GM12878 (cell line): ENCODE results near the gene ANKRD23. TPM values are rescaled to one million over a fixed set of nuclear protein-coding genes. Genes with fewer than 3 reads are reported as not detected.

Experiments
- ATF3 ChIP-seq: IDR thresholded peaks from 2 replicates; pipeline ENCODE4 v1.6.1; 2011; ENCODE audit warnings: low read depth, mild to moderate bottlenecking, low read length, moderate library complexity, borderline replicate concordance; ENCODE audit errors: extremely low read depth
- BHLHE40 ChIP-seq, 2 experiments: fragments of 450-650 bp in 1 of 2; IDR thresholded peaks; 2 replicates each; pipeline ENCODE4 v1.6.1; 2011 to 2017; ENCODE audit warnings: low read depth in 2 of 2, borderline replicate concordance in 1 of 2, improper control_type of control experiment in 1 of 2, low read length in 1 of 2, mild to moderate bottlenecking in 1 of 2
- CREB1 ChIP-seq: IDR thresholded peaks from 2 replicates; pipeline ENCODE4 v1.6.1; 2012; ENCODE audit warnings: low read depth, mild to moderate bottlenecking, inconsistent platforms
- E4F1 ChIP-seq: fragments of 450-650 bp; IDR thresholded peaks from 2 replicates; pipeline ENCODE4 v1.6.1; 2018; ENCODE audit warnings: borderline replicate concordance, mild to moderate bottlenecking; ENCODE audit not compliant: partially characterized antibody
- ESRRA ChIP-seq: IDR thresholded peaks from 2 replicates; pipeline ENCODE4 v1.6.1; 2012; ENCODE audit warnings: mild to moderate bottlenecking, low read length, improper control_type of control experiment
- HDGF ChIP-seq: fragments of 450-650 bp; IDR thresholded peaks from 2 replicates; pipeline ENCODE4 v1.6.1; 2016; ENCODE audit warnings: antibody characterized with exemption
- IRF4 ChIP-seq: IDR thresholded peaks from 2 replicates; pipeline ENCODE4 v1.6.1; 2011; ENCODE audit warnings: low read depth, low read length
- MTA2 ChIP-seq: fragments of 450-650 bp; IDR thresholded peaks from 2 replicates; pipeline ENCODE4 v1.6.1; 2016; ENCODE audit warnings: low read depth, mild to moderate bottlenecking, moderate library complexity
- MTA3 ChIP-seq: IDR thresholded peaks from 2 replicates; pipeline ENCODE4 v1.6.1; 2012; ENCODE audit warnings: low read length, inconsistent platforms, borderline replicate concordance
- MXI1 ChIP-seq: fragments of 150-350 bp; IDR thresholded peaks from 2 replicates; pipeline ENCODE4 v1.6.1; 2011; ENCODE audit warnings: low read depth, mild to moderate bottlenecking, inconsistent platforms, low read length, improper control_type of control experiment
- NRF1 ChIP-seq: conservative IDR thresholded peaks from 2 replicates; pipeline ENCODE4 v1.6.1; 2011; ENCODE audit warnings: mild to moderate bottlenecking, low read depth, low read length, improper control_type of control experiment
- POLR2A ChIP-seq: IDR thresholded peaks from 2 replicates; pipeline ENCODE4 v1.6.1; 2011; ENCODE audit warnings: low read depth, mild to moderate bottlenecking, low read length
- RAD21 ChIP-seq: IDR thresholded peaks from 2 replicates; pipeline ENCODE4 v1.6.1; 2011; ENCODE audit warnings: mild to moderate bottlenecking, low read depth, low read length, moderate library complexity; ENCODE audit not compliant: insufficient read depth
- RAD51 ChIP-seq: fragments of 450-650 bp; IDR thresholded peaks from 2 replicates; pipeline ENCODE4 v1.6.1; 2016; ENCODE audit warnings: moderate library complexity, mild to moderate bottlenecking, inconsistent platforms
- TCF3 ChIP-seq: IDR thresholded peaks from 2 replicates; pipeline ENCODE4 v1.6.1; 2012; ENCODE audit warnings: low read depth, mild to moderate bottlenecking, low read length, borderline replicate concordance; ENCODE audit not compliant: insufficient read depth
- TCF7 ChIP-seq: IDR thresholded peaks from 2 replicates; pipeline ENCODE4 v1.6.1; 2014; ENCODE audit warnings: antibody characterized with exemption, borderline replicate concordance
- WRNIP1 ChIP-seq: IDR thresholded peaks from 2 replicates; pipeline ENCODE4 v1.6.1; 2011; ENCODE audit warnings: low read depth, low read length, improper control_type of control experiment, borderline replicate concordance
- ZBTB11 ChIP-seq: fragments of 450-650 bp; formaldehyde crosslinking; IDR thresholded peaks from 2 replicates; pipeline ENCODE4 v1.5.0; 2022; ENCODE audit warnings: mild to moderate bottlenecking, missing genetic modification characterization
- ZNF592 ChIP-seq: fragments of 450-650 bp; IDR thresholded peaks from 2 replicates; pipeline ENCODE4 v1.6.1; 2017; ENCODE audit warnings: mild to moderate bottlenecking, moderate library complexity
- polyA plus RNA-seq, 11 experiments: library from polyadenylated mRNA; depleted of rRNA in 4 of 11; unstranded in 6 of 11; stranded (reverse) in 5 of 11; fragments of >200 nt; fragmentation: Nextera tagmentation in 4 of 11; fragmentation: Illumina TruSeq in 1 of 11; extraction: Ambion mirVana in 4 of 11; extraction: Trizol in 1 of 11; gene quantifications; 1 replicate in 1 of 11; 2 replicates in 10 of 11; pipeline versions ENCODE4 v1.2.1 to v1.2.3, GENCODE V29; 2011 to 2016; ENCODE audit warnings: inconsistent platforms in 2 of 11, missing spikeins in 2 of 11, low read depth in 1 of 11
- total RNA-seq, 4 experiments: library from RNA; depleted of rRNA in 3 of 4; stranded (reverse); fragments of >200 nt in 3 of 4; fragmentation: Illumina TruSeq in 1 of 4; extraction: Trizol in 1 of 4; gene quantifications; 2 replicates each; pipeline versions ENCODE4 v1.2.1 to v1.2.3, GENCODE V29; 2013 to 2021

The ANKRD23 gene
- total and polyA plus RNA-seq, 10 of the 15 experiments (the other 5 are each of a cell fraction or from before 2014, with no cell fraction given) = 0.34 to 5.3 (median 2.7) TPM

- TF ChIP-seq IRF4 (no peak), WRNIP1 (no peak), NRF1 (no peak), BHLHE40 (IDR thresholded peaks at IDR 0.05; ENCODE audit: borderline replicate concordance in 1 of 2, low read depth in 2 of 2, low read length in 1 of 2) (no peak), ESRRA (no peak), ATF3 (no peak), TCF7 (no peak), RAD21 (no peak), MXI1 (0 out of 2 replicates have a peak, but pooled peaks have one; percentile 28), TCF3 (no peak), ZNF592 (no peak), MTA2 (peak; percentile 24; the same call in 1 of the 2 replicates), ZBTB11 (CRISPR knock-in tag) (no peak), E4F1 (no peak), RAD51 (no peak), POLR2A (no peak), CREB1 (no peak), HDGF (no peak), MTA3 (no peak)
- TF ChIP-seq, all 136 proteins: peak for 4
Measured at GRCh38 chr2:96806468-96807126, 37.2 kb downstream of the ANKRD23 start (continued).
